ENCODE measurements around the gene MRPL38. TPM values are rescaled to one million over a fixed set of nuclear protein-coding genes. Genes with fewer than 3 reads are reported as not detected.
A peak's percentile ranks its signal among the peaks of the same experiment; 100 is the strongest.

MRPL38 gene
- total RNA-seq, 4 donors from 2014 or later = 41.7 to 113 (median 50.2) TPM

- no peak for TF ChIP-seq POLR2A (IDR thresholded peaks at IDR 0.05)
- TF ChIP-seq EP300 (IDR thresholded peaks at IDR 0.05) = no peak
- peak in 2 of 3 donors; percentile 13 to 20 for TF ChIP-seq POLR2AphosphoS5 (IDR thresholded peaks at IDR 0.05)
- peak; percentile 27 to 70 for TF ChIP-seq CTCF (IDR thresholded peaks at IDR 0.05)
- Histone ChIP-seq H3K27ac (peak overlapping the region; percentile 98), H3K9me3 (no peaks in the 10 kb centered on the region), H3K27me3 (no peaks in the 10 kb centered on the region), H3K36me3 (peaks cover 19% of the 10 kb centered on the region), H3K4me1 (peaks cover 78% of the 10 kb centered on the region), H3K4me3 (peak overlapping the region; percentile 82)
- WGBS = 0% methylated on average over 21 of the region's 56 CpGs
- no peak for DNase-seq (ENCODE audit: low spot score in 2 of 2)
These were observed 26.9 kb downstream of the MRPL38 start for GRCh38 chr17:75877752-75878173.

GRCh38 chr17:75876938-75877751 is 27.5 kb downstream of the MRPL38 start:
- no peaks in the 10 kb centered on the region for H3K27me3 ChIP-seq
- H3K36me3 ChIP-seq = peaks cover 19% of the 10 kb centered on the region
- peak overlapping the region; percentile 82 for H3K4me3 ChIP-seq
- TF ChIP-seq CTCF (IDR thresholded peaks at IDR 0.05) = no peak
- TF ChIP-seq POLR2A (IDR thresholded peaks at IDR 0.05) = peak in 1 of 2 donors; percentile 56
- TF ChIP-seq POLR2AphosphoS5 (IDR thresholded peaks at IDR 0.05) = peak in 2 of 3 donors; percentile 66 to 84
- no peak for TF ChIP-seq EP300 (IDR thresholded peaks at IDR 0.05)
- DNase-seq (ENCODE audit: low spot score in 2 of 2) = peak; percentile 95 to 96
- no peaks in the 10 kb centered on the region for H3K9me3 ChIP-seq
- peak overlapping the region; percentile 98 for H3K27ac ChIP-seq
- peaks cover 78% of the 10 kb centered on the region for H3K4me1 ChIP-seq
- WGBS = 2% methylated on average over 13 of the region's 41 CpGs

- Histone ChIP-seq H3K27me3 (no peaks in the 10 kb centered on the region), H3K27ac (peak overlapping the region; percentile 98), H3K4me3 (peak overlapping the region; percentile 82), H3K9me3 (no peaks in the 10 kb centered on the region), H3K4me1 (peaks cover 78% of the 10 kb centered on the region), H3K36me3 (peaks cover 19% of the 10 kb centered on the region)
- TF ChIP-seq CTCF (IDR thresholded peaks at IDR 0.05) = peak in 1 of 2 donors; percentile 4
- no peak for TF ChIP-seq POLR2A (IDR thresholded peaks at IDR 0.05)
- no peak for TF ChIP-seq EP300 (IDR thresholded peaks at IDR 0.05)
- TF ChIP-seq POLR2AphosphoS5 (IDR thresholded peaks at IDR 0.05) = no peak
- WGBS = 8% methylated on average over 10 of the region's 26 CpGs
- DNase-seq (ENCODE audit: low spot score in 2 of 2) = no peak
These were observed 28.3 kb downstream of the MRPL38 start for GRCh38 chr17:75876190-75876937.

GRCh38 chr17:75875940-75876189 is 28.8 kb downstream of the MRPL38 start:
- H3K27ac ChIP-seq = peak overlapping the region; percentile 98
- no peaks in the 10 kb centered on the region for H3K27me3 ChIP-seq
- no peaks in the 10 kb centered on the region for H3K9me3 ChIP-seq
- peaks cover 19% of the 10 kb centered on the region for H3K36me3 ChIP-seq
- no peak for TF ChIP-seq EP300 (IDR thresholded peaks at IDR 0.05)
- TF ChIP-seq POLR2A (IDR thresholded peaks at IDR 0.05) = no peak
- peak in 2 of 3 donors; percentile 33 to 62 for TF ChIP-seq POLR2AphosphoS5 (IDR thresholded peaks at IDR 0.05)
- TF ChIP-seq CTCF (IDR thresholded peaks at IDR 0.05) = no peak
- 12% methylated on average over 3 of the region's 5 CpGs for WGBS
- DNase-seq (ENCODE audit: low spot score in 2 of 2) = no peak
- peaks cover 78% of the 10 kb centered on the region for H3K4me1 ChIP-seq
- peak overlapping the region; percentile 82 for H3K4me3 ChIP-seq

Measured in suprapubic skin (tissue), 4 donors.